Stimulated activated CD4-positive, alpha-beta T cell treated with anti-CD3 and anti-CD28 coated beads, Interleukin-2, amount 100 ng/mL, for 24 hours (primary cell): ENCODE data around the gene SEPHS1.
"Not testable (repeated sequence)": the region's sequence is repeated elsewhere in the genome, so short reads cannot be mapped to it uniquely, and the experiment has no call there.

Experiments
- DNase-seq, 2 donors: peaks; one replicate each; pipeline ENCODE4 v3.0.0-alpha.2; 2020

SEPHS1 gene

GRCh38 chr10:13327534-13327933 is 20.6 kb downstream of the SEPHS1 start:
- no peak for DNase-seq

GRCh38 chr10:13322615-13323148 is 25.4 kb downstream of the SEPHS1 start:
- DNase-seq = no peak

GRCh38 chr10:13321576-13321975 is 26.5 kb downstream of the SEPHS1 start:
- DNase-seq = no peak

- no peak for DNase-seq
These were observed 28.9 kb downstream of the SEPHS1 start for GRCh38 chr10:13319166-13319565.

DNA sequence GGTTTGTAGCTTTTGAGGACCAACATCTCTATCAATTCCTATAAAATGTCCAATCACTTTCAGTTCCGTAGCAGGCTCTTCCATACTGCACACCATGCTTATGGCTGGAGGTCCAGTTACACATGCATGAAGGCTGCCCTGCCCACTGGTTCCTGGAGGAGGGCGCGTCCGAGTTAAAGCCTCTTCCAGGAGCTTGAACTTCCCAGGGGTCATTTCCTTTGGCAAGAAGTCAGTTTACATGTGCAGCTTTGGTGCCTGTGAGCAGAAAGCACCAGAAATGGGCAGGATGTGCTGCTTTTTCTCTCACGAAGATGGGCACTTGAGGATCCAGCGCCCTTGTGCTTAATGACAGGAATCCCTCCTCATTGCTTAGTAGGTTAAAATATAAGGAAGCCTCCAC is 30.6 kb downstream of the SEPHS1 start:
- DNase-seq = no peak

DNA sequence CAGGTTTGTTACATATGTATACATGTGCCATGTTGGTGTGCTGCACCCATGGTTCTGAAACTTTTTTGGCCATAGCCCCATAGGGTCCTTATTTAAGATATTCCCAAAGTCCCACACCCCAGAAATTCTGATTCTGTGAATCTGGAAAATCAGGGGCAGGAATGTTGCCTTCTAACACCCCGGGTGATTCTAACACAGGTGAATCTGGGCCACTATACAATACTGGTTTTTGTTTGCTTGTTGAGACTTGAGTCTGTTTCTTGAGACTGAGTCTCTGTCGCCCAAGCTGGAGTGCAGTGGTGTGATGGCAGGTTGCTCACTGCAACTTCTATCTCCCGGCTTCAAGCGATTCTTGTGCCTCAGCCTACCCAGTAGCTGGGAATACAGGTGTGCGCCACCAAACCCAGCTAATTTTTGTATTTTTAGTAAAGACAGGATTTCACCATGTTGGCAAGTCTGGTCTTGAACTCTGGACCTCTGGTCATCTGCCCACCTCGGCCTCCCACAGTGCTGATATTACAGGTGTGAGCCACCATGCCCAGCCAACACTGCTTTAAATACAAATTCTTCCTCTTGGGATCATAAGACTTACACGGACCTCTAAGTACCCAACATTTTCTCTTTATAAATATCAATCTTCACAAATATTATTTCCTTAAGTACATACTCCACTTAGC is 31.3 kb downstream of the SEPHS1 start:
- DNase-seq = no peak

GRCh38 chr10:13315361-13315760 is 32.7 kb downstream of the SEPHS1 start:
- no peak for DNase-seq

- DNase-seq = no peak
These were observed 36.9 kb downstream of the SEPHS1 start for GRCh38 chr10:13311177-13311575.

DNA sequence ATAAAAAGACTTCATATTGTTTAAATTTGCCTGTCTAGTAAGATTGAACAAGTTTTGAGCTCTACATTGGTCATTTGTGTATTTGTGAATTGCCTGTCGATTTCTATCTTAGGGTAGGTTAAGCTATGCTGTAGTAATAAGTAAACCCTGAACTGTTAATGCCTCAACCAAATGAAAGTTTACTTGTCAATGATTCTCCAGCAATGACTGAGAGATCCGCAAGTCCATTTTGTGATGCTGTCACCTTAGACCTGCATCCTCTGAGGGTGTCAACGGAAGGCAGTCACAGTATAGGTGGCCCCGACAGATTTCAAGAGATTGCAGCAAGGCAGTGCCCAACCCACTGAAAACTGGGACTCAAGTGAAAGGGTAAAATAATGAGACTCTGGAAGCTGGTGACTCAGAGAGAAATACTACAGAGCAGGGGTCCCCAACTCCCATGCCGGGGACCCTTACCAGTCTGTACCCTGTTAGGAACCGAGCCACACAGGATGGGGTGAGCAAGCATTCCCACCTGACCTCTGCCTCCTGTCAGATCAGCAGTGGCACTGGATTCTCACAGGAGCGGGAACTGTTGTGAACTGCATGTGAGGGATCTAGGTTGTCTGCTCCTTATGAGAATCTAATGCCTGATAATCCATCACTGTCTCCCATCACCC is 37.4 kb downstream of the SEPHS1 start:
- DNase-seq = no peak

DNA sequence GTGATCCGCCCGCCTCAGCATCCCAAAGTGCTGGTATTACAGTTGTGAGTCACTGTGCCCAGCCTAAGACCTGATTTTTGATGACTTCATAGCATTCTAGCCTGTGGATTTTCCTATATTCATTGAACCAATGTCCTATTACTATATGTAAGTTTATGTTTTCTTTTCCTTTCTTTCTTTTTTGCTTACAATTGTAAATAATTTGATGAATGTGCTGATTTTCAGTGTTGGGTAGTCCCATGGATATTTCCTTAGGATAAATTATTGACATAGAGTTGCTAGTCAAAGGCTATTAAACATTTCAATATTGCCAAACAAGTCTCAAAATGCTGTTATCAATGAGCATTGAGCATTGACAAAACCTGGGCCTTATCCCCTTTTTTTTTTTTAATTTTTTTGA is 38.3 kb downstream of the SEPHS1 start:
- no peak for DNase-seq

DNA sequence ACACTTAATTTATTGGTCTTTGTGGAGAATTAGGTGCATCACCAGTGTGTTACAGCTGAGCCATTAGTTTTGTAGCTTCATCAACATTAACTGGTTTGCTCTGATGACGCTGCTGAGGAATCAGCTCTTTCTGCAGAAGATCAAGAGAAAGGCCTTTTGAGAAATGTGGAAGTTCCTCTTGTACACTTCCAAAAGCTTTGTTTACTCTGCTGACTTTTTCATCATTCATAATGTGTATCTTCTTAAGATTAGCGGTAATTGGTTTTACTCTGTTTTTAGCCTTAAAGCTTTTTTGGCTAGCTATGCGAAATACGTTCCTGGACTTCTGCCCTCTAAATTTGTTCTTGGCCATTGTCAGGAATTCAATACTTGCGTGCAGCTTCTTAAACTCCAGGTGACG is 40.0 kb downstream of the SEPHS1 start:
- no peak for DNase-seq

- no peak for DNase-seq
These were observed 42.0 kb downstream of the SEPHS1 start for GRCh38 chr10:13306103-13306502.

DNA sequence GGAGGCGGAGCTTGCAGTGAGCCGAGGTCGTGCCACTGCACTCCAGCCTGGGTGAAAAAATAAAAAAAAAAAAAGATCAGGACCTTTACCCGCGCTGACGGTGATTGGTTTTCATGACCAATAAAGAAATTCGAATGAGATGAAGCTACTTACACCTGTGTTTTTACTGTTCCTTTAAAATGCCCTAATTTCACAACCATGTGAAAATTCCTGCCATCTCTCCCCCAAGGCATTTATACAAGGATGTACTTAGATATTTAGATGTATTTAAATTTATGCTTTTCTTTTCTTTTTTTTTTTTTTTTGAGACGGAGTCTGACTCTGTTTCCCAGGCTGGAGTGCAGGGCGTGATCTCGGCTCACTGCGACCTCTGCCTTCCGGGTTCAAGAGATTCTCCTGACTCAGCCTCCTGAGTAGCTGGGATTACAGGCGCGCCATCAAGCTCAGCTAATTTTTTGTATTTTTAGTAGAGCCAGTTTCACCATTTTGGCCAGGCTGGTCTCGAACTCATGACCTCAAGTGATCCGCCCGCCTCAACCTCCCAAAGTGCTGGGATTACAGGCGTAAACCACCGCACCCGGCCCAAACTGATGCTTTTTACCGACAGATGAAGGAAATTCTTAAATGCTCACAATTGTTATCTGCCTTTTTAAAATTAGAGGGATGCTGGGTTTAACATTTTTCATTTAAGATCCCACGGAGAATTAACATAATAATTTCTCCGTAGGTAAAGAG is 45.1 kb downstream of the SEPHS1 start:
- no peak for DNase-seq

- peak; percentile 80 to 82 for DNase-seq
These were observed 48.4 kb downstream of the SEPHS1 start, which contains the start of gene PHYH for GRCh38 chr10:13299437-13300287. PHYH (minus strand) TSS chr10:13300064; CDS start chr10:13300042, 22 bp downstream.

DNA sequence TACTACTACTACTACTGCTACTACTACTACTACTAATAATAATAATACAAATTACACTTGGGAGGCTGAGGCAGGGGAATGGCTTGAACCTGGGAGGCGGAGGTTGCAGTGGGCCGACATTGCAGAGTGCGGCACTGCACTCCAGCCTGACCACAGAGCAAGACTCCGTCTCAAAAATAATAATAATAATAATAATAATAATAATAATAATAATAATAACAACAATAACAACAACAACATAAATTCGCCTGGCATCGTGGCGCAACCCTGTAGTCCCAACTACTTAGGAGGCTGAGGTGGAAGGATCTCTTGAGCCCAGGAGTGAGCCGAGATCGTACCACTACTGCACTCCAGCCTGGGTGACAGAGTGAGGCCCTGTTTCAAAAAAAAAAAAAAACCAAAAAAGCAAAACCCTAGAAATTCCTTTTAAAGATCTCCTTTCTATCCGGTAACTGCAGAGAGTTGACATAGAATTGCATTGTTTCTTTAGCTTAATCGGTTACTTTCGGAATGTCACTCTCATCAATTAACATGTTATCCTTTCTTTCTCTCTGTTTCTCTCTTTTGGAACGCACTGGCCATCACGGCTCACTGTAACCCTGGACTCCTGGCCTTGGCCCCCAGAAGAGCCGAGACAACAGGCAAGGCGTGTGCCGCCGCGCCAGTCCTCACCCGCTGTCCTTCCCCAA is 49.2 kb downstream of the SEPHS1 start:
- no peak for DNase-seq

- DNase-seq = no peak
These were observed 51.6 kb downstream of the SEPHS1 start for GRCh38 chr10:13296476-13296875.

DNA sequence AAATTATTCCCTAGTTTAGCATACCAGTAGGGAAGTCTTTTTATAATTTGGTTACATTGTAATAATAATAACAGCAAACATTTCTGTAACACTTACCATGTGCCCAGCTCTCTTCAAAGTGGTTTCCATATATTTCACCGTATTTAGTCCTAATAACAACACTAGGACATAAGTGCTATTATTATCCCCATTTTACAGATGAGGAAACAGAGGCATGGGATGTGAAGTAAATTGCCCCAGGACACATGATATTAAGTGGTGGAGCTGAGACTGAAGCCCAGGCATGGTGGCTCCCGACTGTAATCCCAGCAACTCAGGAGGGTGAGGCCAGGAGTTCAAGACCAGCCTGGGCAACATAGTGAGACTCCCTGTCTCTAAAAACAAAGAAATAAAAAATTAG is 53.3 kb downstream of the SEPHS1 start:
- DNase-seq = no peak

- DNase-seq = no peak
These were observed 56.0 kb downstream of the SEPHS1 start for GRCh38 chr10:13291821-13292773.

- no peak for DNase-seq
These were observed 57.0 kb downstream of the SEPHS1 start for GRCh38 chr10:13291061-13291460.

- no peak for DNase-seq
These were observed 64.0 kb downstream of the SEPHS1 start for GRCh38 chr10:13284050-13284449.

DNA sequence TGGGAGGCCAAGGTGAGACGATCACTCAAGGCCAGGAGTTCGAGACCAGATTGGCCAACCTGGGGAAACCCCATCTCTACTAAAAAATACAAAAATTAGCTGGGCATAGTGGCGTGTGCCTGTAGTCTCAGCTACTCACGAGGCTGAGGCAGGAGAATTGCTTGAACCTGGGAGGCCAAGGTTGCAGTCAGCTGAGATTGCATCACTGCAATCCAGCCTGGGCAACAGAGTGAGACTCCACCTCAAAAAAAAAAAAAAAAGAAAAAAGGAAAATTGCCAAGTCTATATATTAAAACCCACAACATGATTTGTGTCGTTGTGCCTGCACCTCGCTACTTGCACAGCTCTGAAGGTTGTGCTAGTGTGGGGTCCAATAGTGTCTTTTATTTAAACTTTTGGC is 65.7 kb downstream of the SEPHS1 start:
- not testable (repeated sequence) for DNase-seq
